Measurements from ENCODE around the gene HSP90B1. TPM values are rescaled to one million over a fixed set of nuclear protein-coding genes. Genes with fewer than 3 reads are reported as not detected.

Gene HSP90B1
- polyA plus RNA-seq, 1 of the 3 experiments (the other 2 are of a cell fraction) = 420 TPM

GRCh38 chr12:103882861-103883596, 47.2 kb upstream of the HSP90B1 start (continued):
- no peak for TF ChIP-seq ZBTB33 (IDR thresholded peaks at IDR 0.05; ENCODE audit: borderline replicate concordance, low read depth)
- TF ChIP-seq PBX3 (IDR thresholded peaks at IDR 0.05) = no peak
- TF ChIP-seq FOXJ3 (CRISPR knock-in tag; IDR thresholded peaks at IDR 0.05) = no peak

GRCh38 chr12:103883908-103884307, 46.3 kb upstream of the HSP90B1 start:
- H3K36me3 ChIP-seq (replicated peaks in 1 of 2; ENCODE audit: control insufficient read depth in 1 of 2, insufficient read depth in 2 of 2, low read length in 1 of 2) = no peaks in the 10 kb centered on the region
- ChIA-PET CTCF (interaction anchor here (0.6 to 2.8 kb wide), 12 partner anchors 13 to 487 kb away, joined by 3 to 25 read pairs (median 3); partner anchors contain the start of gene TDG), POLR2A (no interaction called here)
- no peaks in the 10 kb centered on the region for H3F3A ChIP-seq (replicated peaks; ENCODE audit: insufficient read depth)
- no peaks in the 10 kb centered on the region for H4K20me1 ChIP-seq (ENCODE audit: insufficient read depth)
- no peak overlapping the region for H3K4me3 ChIP-seq (ENCODE audit: low read depth in 2 of 2, low read length in 1 of 2)
- H3K9me2 ChIP-seq = no peaks in the 10 kb centered on the region
- H3K4me2 ChIP-seq = no peak overlapping the region
- no peaks in the 10 kb centered on the region for H3K9me3 ChIP-seq
- H3K79me2 ChIP-seq (ENCODE audit: insufficient read depth) = no peaks in the 10 kb centered on the region
- TF ChIP-seq MAX (IDR thresholded peaks at IDR 0.05; ENCODE audit: low read depth) (no peak), USF1 (IDR thresholded peaks at IDR 0.05; ENCODE audit: borderline replicate concordance, low read depth) (no peak), PBX3 (IDR thresholded peaks at IDR 0.05) (no peak), EP300 (IDR thresholded peaks at IDR 0.05; ENCODE audit: borderline replicate concordance in 1 of 2, low read depth in 1 of 2, low read length in 1 of 2) (no peak), TCF12 (IDR thresholded peaks at IDR 0.05) (no peak), TAF1 (IDR thresholded peaks at IDR 0.05; ENCODE audit: borderline replicate concordance, low read depth, low read length) (no peak), POLR2AphosphoS5 (IDR thresholded peaks at IDR 0.05; ENCODE audit: low read depth, low read length) (no peak), GATA2 (CRISPR knock-in tag; IDR thresholded peaks at IDR 0.05) (no peak), REST (IDR thresholded peaks at IDR 0.05; ENCODE audit: low read depth, low read length) (no peak)
- H3K27ac ChIP-seq (ENCODE audit: low read depth in 2 of 2, low read length in 1 of 2) = no peak overlapping the region
- no peak for DNase-seq
- H3K27me3 ChIP-seq (ENCODE audit: insufficient read depth) = no peaks in the 10 kb centered on the region
- no peak overlapping the region for H3K9ac ChIP-seq
- H2AFZ ChIP-seq (ENCODE audit: low read depth) = no peak overlapping the region
- WGBS (ENCODE audit: low lambda C conversion rate) = 98% methylated on average over 2 of the region's 2 CpGs
- peaks cover 0 to 9% of the 10 kb centered on the region in 2 experiments; a peak in 2 of 4 replicates for H3K4me1 ChIP-seq (ENCODE audit: control insufficient read depth in 1 of 2, insufficient read depth in 2 of 2, low read depth in 1 of 2, low read length in 1 of 2)
